ENCODE measurements around the gene SPAG9.

- TF ChIP-seq CTCF (IDR thresholded peaks at IDR 0.05; ENCODE audit: low read length): no peak
- TF ChIP-seq EZH2 (optimal IDR thresholded peaks at IDR 0.05; ENCODE audit: low read depth, low read length): no peak
- TF ChIP-seq EZH2phosphoT487 (IDR thresholded peaks at IDR 0.05; ENCODE audit: low read length): no peak
Measured at GRCh38 chr17:50989149-50989548, 131.5 kb downstream of the SPAG9 start.

All from MM.1S (cell line).